Esophagus muscularis mucosa (tissue), 3 donors: ENCODE results near the gene SLC23A3.

Source experiments
- EP300 ChIP-seq: sonication (generic); formaldehyde crosslinking; IDR thresholded peaks from one replicate; pipeline ENCODE4 v1.6.1; 2017; ENCODE audit warnings: antibody characterized with exemption
- TF ChIP-seq, protein P1 (sequence below), 3 experiments: fragments of 200-600 bp in 2 of 3; fragments of 450-650 bp in 1 of 3; sonication (generic) in 2 of 3; IDR thresholded peaks; one replicate each; pipeline ENCODE4 v1.5.1; 2017 to 2019; ENCODE audit warnings: antibody characterized with exemption in 3 of 3, mild to moderate bottlenecking in 2 of 3, moderate library complexity in 1 of 3

GRCh38 chr2:219215871-219216534, 46.2 kb upstream of the SLC23A3 start:
- no peak for TF ChIP-seq EP300
- TF ChIP-seq, protein P1, sequence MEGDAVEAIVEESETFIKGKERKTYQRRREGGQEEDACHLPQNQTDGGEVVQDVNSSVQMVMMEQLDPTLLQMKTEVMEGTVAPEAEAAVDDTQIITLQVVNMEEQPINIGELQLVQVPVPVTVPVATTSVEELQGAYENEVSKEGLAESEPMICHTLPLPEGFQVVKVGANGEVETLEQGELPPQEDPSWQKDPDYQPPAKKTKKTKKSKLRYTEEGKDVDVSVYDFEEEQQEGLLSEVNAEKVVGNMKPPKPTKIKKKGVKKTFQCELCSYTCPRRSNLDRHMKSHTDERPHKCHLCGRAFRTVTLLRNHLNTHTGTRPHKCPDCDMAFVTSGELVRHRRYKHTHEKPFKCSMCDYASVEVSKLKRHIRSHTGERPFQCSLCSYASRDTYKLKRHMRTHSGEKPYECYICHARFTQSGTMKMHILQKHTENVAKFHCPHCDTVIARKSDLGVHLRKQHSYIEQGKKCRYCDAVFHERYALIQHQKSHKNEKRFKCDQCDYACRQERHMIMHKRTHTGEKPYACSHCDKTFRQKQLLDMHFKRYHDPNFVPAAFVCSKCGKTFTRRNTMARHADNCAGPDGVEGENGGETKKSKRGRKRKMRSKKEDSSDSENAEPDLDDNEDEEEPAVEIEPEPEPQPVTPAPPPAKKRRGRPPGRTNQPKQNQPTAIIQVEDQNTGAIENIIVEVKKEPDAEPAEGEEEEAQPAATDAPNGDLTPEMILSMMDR (IDR thresholded peaks at IDR 0.05): no peak
